GM21381 (cell line): ENCODE measurements around the gene PCNT.
"Not testable (repeated sequence)": the region's sequence is repeated elsewhere in the genome, so short reads cannot be mapped to it uniquely, and the experiment has no call there.

Experiments used
- ATAC-seq: cut with Tn5 transposase; IDR thresholded peaks from one replicate; pipeline ENCODE4 v1.9.1; 2021; ENCODE audit warnings: mild to moderate bottlenecking, moderate library complexity; ENCODE audit not compliant: unreplicated experiment

Gene PCNT

DNA sequence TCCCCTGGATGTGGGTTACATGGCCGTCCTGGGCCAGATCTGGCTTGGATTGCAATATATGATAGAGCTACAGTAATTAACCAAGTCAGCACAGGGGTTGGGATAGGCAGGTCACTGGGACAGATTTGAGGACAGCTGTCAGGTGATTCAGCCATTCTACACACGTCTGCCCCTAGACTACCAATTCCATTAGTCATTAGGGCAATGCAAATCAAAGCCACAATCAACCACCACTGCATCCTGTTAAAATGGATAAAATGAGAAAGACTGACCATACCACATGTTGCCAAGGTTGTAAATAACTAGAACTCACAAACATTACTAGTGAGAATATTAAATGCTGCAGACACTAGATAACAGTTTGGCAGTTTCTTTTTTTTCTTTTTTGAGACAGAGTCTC lies 16.3 kb upstream of the PCNT start:
- ATAC-seq, result no peak

DNA sequence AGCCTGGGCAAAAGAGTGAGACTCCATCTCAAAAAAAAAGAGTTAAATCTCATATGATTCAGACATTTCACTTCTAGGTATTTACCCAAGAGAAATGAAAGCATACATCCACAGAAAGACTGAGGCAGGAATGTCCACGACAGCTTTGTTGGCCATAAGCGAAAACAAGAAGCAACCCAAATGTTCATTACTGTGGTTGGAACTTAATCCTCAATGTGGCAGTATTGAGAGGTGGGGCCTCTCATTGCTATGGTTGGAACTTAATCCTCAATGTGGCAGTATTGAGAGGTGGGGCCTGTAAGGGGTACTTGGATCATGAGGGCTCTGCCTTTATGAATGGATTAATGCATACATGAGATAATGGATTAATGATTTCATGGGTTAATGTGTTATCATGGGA lies 15.5 kb upstream of the PCNT start:
- no peak for ATAC-seq

DNA sequence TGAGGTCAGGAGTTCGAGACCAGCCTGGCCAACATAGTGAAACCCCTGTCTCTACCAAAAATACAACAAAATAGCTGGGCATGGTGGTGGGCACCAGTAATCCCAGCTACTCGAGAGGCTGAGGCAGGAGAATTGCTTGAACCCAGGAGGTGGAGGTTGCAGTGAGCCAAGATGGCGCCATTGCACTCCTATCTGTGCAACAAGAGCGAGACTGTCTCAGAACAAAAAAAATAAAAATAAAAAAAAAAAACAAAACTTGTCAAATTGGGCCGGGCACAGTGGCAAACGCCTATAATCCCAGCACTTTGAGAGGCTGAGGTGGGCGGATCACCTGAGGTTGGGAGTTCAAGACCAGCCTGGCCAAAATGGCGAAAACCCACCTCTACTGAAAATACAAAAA lies 13.7 kb upstream of the PCNT start:
- not testable (repeated sequence) for ATAC-seq

DNA sequence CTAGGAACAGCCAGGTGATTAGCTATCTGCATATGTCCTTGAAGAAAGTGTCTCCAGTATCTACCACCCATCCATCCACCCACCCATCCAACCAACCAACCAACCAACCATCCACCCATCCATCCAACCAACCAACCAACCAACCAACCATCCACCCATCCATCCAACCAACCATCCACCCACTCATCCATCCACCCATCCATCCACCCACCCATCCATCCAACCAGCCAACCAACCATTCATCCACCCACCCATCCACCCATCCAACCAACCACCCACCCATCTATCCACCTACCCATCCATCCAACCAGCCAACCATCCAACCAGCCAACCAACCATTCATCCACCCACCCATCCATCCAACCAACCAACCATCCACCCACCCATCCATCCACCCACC lies 12.4 kb upstream of the PCNT start:
- ATAC-seq, result no peak

DNA sequence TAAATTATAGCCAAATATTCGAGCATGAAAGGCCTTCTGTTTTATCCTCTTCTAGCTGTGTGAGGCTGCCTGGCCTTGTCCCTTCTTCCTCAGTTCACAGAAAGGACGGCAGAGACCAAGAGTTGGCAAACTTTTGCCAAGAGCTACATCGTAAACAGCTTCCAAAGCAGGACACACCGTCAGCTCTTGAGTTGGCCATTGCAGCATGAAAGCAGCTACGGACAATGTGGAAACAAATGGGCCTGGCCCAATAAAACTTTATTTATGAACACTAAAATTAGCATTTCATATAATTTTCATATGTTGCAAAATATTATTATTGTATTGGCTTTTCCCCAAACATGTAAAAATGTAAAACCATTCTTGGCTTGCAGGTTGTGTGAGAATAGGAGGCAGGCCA lies 11.0 kb upstream of the PCNT start:
- no peak for ATAC-seq

DNA sequence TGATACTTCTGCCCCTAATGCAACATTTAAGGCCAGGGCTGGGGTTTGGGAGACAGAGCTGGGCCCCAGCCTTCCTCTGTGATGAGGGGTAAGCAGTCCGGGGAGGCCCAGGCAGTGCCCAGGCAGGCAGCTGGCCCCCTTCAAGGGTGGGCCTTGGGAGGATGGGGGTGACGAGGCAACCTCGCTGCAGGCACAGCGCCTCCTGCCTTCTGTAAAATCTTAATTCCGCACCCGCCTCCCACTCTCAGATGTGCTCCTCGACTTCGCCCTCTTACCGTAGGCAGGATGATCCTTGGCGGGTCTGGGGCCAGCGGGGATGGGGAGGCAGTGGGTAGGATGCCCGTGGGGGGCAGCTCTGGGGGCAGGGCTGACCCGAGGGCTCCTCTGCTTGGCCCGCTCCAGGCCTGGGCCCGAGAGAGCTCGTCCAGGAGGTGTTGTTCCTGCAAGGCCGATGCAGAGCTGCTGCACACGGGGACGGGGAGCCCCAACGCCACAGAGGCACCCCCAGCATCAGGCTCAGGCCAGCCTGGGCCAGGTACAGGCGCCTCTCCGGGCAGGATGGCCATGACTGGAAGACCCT lies 9.4 kb upstream of the PCNT start:
- no peak for ATAC-seq

DNA sequence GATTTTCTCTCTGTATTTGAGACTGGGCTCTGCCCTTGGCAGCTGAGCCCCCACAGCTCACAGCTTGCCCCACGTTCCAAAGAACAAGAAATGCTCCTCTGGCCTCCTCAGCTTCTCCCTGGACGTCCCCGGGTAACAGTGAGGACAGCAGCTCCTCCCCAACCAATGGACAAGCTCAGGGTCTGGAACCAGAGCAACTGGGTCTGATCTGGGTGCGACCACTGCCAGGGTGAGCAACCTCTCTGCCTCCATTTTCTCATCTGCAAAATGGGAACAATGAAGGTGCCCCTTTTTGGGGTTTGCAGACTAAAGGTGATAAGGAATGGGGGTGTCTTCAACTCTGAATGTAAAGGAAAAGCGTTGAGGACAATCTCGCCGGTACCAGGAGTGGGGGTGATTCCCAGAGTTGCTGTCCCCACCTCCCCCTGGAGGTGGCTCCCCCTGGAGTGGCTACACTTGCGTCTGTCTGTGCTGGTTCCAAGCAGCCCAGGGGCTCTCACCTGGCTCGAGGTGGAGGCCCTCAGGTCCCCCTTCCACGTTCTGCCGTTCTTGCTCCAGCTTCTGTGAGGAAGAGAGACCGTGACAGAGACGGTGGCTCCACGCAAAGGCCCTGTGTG lies 7.1 kb upstream of the PCNT start:
- no peak for ATAC-seq

DNA sequence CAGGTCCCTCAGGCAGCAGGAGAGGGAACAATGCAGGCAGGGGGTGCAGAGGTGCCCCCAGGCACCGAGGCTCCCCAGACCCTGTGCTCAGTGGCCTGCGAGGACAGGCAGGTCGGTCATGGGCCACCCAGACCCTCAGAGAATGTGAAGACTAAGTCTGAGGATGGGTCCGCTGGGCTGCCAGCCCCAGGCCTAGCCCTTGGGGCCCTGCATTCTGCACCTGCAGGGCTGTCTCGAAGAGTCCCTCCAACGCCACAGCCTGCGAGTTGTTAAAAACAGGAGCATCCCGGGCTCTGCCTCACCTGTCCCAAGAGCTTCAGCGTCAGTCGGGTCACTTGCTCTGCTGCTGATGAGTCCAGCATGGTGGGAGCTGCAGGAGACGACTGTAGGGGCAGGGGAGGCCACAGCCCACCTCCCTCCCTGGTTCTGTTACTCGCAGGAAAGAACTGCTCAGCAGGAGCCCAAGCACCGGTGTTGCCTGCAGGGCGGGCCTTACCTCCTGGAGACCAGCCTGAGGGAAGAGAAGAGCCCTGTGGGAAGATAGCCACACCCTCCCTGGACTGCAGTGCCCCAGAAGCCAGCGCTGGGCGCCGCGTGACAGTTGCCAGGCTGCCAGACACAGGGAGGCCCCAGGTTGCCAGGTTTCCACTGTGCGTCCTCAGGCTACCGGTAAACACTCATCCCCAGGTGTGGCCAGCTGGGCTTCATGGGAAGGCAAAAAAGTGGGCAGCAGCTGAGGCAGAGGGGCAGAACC lies 6.1 kb upstream of the PCNT start:
- ATAC-seq, result no peak

DNA sequence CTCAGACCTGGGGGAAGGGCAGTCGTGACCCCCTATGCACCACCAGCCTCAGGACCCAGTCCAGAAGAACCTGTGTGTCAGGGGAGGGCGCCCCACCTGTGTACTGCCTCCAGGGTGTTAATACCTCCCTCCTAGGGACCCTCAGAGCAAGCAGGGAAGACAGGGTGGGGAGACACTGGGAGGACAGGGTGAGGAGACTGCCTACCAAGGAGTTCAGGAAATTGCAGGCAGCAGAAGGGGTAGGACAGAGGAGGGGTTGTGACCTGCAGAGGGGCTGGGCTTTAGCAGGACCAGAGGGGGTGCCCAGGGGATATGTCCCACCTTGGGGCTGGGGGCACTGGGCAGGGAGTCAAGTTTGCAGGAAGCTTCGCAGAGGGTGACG lies 5.5 kb upstream of the PCNT start:
- no peak for ATAC-seq

DNA sequence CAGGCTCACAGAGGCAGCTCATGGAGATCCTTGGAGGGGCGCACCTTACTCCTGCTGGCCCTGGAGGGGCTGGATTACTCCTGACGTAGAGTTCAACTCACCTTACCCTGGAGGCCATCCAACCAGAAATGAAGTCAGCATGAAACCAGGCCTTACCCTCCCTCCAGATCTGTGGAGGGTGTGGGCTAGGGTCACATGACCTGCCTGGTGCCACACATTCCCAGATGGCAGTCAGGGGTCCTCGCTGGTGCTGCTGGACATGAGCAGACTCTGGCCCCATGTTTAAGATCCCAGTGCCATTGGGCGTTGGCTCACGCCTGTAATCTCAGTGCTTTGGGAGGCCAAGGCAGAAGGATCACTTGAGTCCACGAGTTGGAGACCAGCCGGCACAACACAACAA lies 4.8 kb upstream of the PCNT start:
- ATAC-seq, result no peak

DNA sequence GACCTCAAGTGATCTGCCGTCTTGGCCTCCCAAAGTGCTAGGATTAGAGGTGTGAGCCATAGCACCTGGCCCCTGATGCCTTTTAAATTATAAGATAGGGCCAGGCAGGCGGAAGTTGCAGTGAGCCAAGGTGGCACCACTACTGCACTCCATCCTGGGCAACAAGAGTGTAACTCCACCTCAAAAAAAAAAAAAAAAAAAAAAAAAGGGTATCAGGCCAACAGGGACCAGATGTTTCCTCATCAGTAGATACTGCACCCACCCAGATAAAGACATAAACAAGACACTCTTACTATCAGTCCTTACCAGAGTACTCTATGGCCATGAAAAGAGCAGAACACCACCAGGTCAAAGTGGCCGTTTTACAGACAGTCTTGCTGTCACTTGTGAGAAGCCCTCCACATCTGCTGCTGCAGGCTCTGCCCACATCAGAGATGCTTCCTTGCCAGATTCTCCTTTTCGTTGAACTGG lies 3.6 kb upstream of the PCNT start:
- no peak for ATAC-seq

DNA sequence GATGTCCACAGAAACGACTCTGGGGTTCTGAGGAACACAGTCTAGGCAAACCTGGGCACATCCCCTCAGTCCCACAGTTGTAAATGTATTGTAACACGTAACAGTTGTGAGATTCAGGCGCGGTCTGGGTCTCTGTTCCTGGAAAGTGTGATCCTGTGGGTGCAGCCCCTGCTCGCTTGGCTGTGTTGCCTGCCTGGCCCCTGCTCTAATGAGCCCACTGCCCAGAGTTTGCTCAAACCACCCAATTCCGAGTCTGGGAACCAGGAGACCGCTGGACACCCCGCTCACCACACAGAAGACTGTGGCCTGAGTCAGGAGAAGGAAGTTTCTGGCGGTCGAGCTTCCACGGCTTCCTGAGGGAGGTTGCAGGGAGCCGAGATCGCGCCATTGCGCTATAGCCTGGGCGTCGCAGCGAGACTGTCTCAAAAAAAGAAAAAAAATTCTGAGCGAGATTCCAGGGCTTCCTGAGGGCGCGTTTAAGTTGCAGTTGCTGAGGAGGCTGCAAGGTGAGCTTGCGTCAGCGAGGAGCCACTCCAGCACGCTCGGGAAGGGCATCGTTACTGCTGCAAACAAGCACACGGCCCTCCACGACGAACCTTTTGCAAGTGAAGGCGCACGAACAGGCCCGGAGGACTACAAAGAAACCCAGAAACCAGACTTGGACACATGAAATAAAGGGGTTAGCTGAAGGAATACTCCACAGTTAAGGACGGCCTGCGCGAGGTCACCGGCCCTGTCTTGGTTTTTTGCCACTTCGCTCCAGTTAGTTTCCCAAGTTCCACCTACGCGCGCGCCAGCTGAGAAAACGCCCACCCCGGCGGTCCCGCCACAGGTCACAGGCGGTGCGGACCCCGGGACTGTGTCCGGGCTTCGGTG lies 1.4 kb upstream of the PCNT start:
- ATAC-seq, result no peak

DNA sequence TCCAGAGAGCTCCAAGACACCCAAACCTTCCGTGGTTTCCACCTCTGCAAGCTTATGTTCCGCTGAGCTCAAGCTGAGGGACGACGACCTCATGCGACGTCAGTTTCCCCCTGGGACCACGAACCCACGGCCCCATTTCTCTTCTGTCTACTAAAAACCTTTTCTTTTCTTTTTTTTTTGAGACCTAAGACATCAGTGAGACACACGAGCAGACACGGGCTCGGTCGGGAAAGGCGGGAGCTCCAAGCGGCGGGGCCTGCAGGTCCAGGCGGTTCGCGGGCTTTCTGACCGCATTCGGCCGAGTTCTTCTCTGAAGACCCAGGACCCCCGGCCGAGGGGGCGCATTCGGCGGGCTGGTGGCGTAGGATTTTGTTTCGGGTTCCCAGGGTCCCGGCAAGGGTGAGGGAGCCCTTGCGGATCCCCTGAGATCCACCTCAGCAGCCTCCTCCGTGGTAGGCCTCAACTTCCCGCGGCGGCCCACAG lies 688 bp upstream of the PCNT start:
- ATAC-seq, result no peak

DNA sequence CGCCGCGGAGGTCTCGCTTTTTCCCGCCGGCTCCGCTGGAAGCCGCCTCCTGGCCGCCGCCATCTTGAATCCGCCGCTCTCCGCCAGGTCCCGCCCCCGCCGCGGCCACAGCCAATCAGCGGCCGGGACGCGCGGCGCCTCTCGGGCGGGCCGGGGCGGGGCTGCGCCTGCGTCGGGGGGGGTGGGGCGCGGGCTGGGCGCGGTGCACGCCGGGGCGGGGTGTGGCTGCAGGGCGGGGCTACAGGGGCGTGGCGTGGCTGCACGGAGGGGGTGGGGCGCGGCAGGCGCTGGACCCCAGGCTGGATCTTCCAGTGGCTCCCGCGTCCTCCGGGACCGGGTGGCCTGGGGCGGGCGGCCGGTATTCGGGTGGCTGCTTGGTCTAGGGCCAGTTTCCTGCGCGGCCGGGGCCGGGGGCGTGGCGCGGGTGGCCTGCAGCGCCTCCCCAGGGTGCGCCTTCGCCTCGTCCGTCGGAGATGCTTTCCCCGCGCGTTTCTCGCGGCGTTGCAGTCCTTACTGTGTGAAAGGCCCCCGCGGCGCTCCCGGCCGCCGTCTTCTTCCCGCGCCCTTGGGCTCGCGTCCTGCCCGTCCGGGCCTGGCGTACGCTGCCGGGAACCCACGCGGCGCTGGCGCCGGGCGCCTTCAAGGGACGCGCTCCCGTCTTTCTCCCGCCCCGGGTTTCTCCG lies 575 bp downstream of the PCNT start:
- peak; percentile 59 for ATAC-seq

DNA sequence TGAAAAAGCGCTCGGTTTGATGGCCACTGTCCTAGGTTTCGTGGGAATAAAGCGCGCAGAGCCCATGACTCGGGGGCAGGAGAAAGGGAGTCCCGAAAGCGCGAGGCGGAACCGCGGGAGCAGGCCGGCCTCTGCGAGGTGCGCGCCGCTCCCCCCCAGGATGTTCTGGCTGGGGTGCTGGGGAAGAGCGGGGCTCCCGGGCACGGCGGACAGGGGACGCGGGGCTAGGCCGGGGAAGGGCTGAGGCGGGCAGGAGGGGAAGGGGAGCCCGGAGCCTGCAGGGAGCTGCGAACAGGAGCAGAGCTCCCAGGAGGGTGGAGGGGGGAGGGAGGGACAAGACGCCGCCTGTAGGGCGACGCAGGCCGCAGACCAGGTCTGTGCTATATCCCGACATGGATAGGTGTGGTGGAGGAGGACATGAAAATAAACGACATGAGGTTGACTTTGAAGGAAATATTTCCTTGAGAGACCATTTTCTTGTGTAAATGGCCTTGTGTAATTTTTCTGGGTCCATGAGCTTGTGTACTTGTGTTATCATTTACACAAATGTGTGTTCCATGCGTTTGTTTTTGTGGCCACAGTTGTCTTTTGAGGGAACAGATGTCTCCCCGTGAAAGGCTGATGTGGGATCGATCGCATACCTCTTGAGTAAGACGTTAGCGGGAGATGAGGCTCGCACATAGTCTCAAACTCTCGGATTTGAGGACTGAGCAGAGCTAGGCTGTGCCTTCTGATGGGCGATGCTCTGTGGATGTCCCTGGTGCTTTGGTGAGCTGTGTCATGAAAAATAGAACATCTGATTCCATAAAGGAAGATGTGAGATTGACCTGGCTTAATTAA lies 1.3 kb downstream of the PCNT start:
- ATAC-seq, result no peak

DNA sequence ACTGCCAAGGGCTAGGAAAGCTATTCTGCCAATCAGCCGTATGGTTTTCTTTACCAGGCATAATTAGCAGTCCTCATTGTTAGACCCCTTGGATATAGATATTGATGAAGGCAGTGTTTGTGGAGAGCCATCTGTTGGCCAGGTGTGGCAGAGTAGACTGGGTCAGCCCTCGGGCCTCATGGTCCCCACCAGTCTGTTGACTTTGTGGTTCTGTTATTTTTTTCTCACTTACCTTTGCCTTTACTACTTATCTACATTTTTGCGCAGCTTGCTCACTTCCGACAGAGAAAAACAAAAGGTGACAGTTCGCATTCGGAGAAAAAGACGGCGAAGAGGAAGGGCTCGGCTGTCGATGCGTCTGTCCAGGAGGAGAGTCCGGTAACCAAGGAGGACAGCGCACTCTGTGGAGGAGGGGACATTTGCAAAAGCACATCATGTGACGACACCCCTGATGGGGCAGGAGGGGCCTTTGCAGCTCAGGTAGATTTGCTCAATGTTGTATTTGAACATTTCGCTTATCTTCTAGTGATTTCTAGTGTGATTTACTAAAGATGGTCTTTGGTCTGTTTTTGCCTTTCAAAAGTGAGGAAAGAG lies 2.3 kb downstream of the PCNT start:
- ATAC-seq, result no peak

DNA sequence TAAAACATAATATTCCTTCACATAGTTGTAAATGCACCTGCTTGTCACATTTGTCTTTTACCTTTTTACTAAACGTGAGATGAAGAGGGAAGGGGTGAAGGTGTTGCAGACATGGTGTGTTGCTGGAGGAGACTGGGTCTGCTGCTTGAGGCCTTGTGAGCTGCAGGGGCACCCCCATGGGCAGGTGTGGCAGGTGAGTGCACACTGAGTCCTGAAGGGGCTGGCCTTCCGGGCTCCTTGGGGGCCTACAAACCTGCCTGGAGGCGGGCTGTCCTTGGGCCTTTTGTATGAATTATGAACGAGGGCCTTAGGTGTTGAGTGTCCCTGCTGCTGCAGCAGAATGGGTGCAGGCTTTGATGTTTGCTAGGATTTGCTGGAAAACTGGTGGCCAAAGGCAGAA lies 3.8 kb downstream of the PCNT start:
- no peak for ATAC-seq

DNA sequence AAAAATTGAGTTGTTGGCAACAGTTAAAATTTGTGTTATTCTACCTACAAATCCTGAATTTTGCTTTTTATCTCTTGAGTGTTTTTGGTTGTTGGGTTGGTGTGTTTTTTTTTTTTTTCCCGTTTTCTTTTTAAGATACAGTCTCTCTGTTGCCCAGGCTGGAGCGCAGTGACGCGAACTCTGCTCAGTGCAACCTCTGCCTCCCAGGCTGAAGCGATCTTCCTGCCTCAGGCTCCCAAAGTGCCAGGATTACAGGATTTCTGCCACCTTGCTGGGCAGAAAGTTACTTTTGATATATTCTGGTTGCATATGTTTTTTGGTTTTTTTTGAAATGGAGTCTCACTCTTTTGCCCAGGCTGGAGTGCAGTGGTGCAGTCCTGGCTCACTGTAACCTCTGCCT lies 4.2 kb downstream of the PCNT start:
- ATAC-seq, result no peak

DNA sequence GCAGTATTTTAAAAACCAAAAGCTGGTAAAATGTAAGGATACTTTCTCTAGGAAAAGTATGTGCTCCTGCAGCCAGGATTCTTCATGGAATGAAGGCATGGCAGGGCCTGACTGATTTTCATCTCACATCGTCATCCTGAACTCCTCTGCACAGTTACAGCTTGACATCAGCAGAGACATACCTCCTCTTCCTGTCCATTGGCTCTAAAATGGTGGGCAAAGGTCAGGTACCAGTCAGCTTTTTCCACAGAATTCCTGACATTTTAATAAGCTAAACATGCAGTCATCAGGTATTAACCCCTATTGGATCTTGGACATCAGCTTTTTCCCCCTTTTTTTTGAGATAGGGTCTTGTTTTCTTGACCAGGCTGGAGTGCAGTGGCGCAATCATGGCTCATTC lies 5.8 kb downstream of the PCNT start:
- no peak for ATAC-seq
